GM18505 (cell line): ENCODE data around the gene AP4M1.

Experiments used
- ATAC-seq: cut with Tn5 transposase; IDR thresholded peaks from one replicate; pipeline ENCODE4 v1.9.1; 2021; ENCODE audit not compliant: unreplicated experiment
- POLR2A ChIP-seq: IDR thresholded peaks from 4 replicates; pipeline ENCODE4 v1.6.1; 2011; ENCODE audit warnings: borderline replicate concordance; ENCODE audit not compliant: insufficient read depth, insufficient read length; ENCODE audit errors: extremely low read depth

AP4M1 gene, protein sequence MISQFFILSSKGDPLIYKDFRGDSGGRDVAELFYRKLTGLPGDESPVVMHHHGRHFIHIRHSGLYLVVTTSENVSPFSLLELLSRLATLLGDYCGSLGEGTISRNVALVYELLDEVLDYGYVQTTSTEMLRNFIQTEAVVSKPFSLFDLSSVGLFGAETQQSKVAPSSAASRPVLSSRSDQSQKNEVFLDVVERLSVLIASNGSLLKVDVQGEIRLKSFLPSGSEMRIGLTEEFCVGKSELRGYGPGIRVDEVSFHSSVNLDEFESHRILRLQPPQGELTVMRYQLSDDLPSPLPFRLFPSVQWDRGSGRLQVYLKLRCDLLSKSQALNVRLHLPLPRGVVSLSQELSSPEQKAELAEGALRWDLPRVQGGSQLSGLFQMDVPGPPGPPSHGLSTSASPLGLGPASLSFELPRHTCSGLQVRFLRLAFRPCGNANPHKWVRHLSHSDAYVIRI

GRCh38 chr7:100101016-100101862 lies at the start of gene AP4M1, which contains the start of gene MCM7:
TSS of gene AP4M1 (plus strand) at chr7:100101643. CDS start at chr7:100101715, 72 bp downstream.
TSS of gene MCM7 (minus strand) at chr7:100101397. CDS start at chr7:100101294, 103 bp downstream.
- peak; percentile 82 for ATAC-seq
- peak; percentile 53 for TF ChIP-seq POLR2A

DNA sequence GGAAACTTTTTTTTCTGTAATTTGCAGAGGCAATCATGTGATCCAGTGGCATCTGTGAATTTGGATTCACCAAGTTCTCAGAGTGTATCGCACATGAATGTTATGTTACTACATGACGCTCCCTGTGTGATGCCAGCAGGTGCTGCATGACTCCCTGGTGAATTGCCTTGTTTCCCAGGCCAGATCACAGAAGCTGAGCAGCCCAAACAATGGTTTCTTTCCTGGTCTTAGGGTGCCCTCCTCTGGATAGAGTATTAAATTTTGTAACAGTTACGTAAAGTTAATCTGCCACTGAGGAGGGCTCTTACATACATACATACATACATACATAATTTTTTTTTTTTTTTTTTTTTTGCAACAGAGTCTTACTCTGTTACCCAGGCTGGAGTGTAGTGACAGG lies 48.2 kb upstream of the AP4M1 start:
- ATAC-seq, result no peak

GRCh38 chr7:100057006-100057405 lies 44.4 kb upstream of the AP4M1 start:
- no peak for ATAC-seq
- no peak for TF ChIP-seq POLR2A

More for the DNA sequence above, 48.2 kb upstream of the AP4M1 start:
- no peak for TF ChIP-seq POLR2A

GRCh38 chr7:100059251-100059739 lies 42.1 kb upstream of the AP4M1 start:
- no peak for TF ChIP-seq POLR2A
- ATAC-seq, result no peak

- no peak for TF ChIP-seq POLR2A
- no peak for ATAC-seq
Measured at GRCh38 chr7:100061518-100062193, 39.8 kb upstream of the AP4M1 start.

DNA sequence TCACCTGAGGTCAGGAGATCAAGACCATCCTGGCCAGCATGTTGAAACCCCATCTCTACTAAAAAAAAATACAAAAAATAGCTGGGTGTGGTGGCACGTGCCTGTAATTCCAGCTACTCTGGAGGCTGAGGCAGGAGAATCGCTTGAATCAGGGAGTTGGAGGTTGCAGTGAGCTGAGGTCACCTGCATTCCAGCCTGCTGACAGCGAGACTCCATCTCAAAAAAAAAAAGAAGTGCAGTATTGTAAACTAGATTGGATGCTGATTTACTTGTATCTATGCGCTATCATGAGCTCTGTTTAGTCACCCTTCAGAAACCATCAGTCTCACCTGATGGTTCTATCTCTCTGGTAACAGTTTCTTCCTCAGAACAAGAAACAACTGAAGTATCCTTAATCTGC lies 38.1 kb upstream of the AP4M1 start:
- ATAC-seq, result no peak
- no peak for TF ChIP-seq POLR2A

DNA sequence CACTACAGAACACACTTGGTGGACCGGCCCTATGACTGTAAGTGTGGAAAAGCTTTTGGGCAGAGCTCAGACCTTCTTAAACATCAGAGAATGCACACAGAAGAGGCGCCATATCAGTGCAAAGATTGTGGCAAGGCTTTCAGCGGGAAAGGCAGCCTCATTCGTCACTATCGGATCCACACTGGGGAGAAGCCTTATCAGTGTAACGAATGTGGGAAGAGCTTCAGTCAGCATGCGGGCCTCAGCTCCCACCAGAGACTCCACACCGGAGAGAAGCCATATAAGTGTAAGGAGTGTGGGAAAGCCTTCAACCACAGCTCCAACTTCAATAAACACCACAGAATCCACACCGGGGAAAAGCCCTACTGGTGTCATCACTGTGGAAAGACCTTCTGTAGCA lies 37.3 kb upstream of the AP4M1 start:
- no peak for ATAC-seq
- no peak for TF ChIP-seq POLR2A

DNA sequence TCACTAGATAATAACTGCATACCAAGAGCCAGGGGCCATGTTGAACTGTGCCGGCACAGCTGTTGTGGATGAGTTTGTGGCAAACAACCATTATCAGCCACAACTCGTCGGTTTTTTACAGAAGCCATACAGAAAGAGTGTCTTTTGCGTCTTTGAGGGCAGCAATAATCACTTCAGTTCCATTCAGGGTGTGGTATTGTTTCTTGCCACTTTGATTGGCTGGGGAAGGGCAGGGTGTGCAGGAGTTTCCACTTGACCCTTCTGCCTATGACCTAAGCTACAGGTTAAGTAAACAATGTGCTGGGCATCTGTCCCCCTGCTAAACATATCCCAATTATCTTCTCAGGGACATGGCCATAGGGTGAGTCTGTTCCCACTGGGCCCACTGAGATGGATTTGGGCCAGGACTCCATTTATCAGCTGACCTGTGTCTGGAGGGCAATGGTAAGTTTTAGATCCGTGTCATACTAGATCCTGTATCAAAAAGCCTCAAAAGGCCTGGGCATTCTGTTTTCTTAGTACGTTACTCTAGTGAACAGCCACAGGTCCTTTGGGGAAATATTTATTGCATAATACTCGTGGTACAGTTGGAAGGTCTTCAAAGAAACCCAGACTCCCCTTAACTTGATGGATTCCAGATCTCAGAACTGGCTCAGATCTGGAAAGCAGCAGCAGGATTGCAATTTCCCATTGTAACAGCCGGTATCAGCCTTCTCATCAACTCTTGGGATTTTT lies 35.8 kb upstream of the AP4M1 start:
- TF ChIP-seq POLR2A, result no peak
- no peak for ATAC-seq

DNA sequence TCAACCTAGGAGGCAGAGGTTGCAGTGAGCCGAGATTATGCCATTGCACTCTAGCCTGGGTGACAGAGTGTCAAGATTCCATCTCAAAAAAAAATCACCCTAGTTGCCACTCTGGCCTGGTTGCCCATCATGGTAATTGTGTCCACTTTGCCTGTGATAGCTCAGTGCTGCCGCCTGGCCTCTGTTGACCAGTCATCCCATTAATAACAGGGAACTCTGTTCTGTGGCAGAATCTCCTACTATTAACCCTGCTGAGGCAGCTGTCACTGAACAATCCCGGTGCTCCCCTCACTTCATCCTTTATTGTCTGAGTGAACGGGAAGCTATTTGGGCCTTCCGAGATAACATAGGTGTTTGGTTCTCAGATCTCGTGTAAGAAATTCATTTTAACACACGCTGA lies 34.5 kb upstream of the AP4M1 start:
- no peak for TF ChIP-seq POLR2A
- no peak for ATAC-seq

DNA sequence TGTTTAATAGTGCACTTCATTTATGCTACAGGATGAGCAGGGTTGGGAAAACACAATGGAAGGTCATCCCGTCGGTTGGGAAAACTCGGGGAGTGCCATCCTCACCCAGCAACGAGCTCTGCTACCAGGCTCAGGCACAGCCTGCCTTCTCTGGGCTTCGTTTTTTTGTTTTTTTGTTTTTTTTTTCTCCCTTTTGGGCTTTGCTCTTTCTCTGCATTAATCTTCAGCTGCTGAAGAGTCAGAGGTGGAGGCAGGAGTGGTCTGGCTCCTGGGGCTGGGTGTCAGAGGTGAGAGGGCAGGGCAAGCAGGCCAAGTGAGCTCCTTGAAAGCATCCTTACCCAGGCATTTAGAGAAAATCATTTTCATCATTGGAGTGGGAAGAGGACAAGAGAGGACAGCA lies 31.5 kb upstream of the AP4M1 start:
- ATAC-seq, result no peak
- no peak for TF ChIP-seq POLR2A

DNA sequence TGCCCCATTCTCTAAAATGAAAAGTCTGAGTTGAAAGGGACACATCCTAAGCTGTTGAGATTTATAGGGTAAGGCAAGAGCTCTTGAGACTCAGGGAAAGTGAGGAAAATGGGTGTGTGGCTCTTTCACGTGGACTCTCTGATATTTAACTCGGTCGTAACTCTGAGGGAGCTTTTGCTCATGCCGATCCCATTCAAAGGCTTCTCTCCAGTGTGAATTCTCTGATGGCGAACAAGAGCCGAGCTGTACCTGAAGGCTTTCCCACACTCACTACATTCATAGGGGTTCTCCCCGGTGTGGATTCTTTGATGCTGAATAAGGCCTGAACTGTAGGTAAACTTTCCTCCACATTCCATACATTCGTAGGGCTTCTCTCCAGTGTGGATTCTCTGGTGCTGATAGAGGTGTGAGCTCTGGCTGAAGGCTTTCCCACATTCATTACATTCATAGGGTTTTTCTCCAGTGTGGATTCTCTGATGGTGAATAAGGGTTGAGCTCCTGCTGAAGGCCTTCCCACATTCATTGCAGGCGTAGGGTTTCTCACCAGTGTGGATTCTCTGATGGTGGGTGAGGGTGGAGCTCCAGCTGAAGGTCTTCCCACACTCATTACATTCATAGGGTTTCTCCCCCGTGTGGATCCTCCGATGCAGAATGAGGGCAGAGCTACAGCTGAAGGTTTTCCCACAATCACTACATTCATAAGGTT lies 30.3 kb upstream of the AP4M1 start:
- no peak for TF ChIP-seq POLR2A
- no peak for ATAC-seq

GRCh38 chr7:100072462-100072861 lies 29.0 kb upstream of the AP4M1 start:
- no peak for TF ChIP-seq POLR2A

More at GRCh38 chr7:100072462-100072861, 29.0 kb upstream of the AP4M1 start:
- no peak for ATAC-seq
